GM23248 (cell line): ENCODE data around the gene ARHGEF11.

ENCODE experiments used
- EZH2 ChIP-seq: fragments of 200-600 bp; sonication (generic); IDR thresholded peaks from 2 replicates; pipeline ENCODE4 v1.6.1; 2018; ENCODE audit warnings: antibody characterized with exemption, mild to moderate bottlenecking; ENCODE audit not compliant: insufficient read depth, poor library complexity, severe bottlenecking
- EZH2phosphoT487 ChIP-seq: fragments of 200-600 bp; sonication (generic); IDR thresholded peaks from 2 replicates; pipeline ENCODE4 v1.6.1; 2018; ENCODE audit warnings: antibody characterized with exemption, moderate library complexity, mild to moderate bottlenecking, low read depth; ENCODE audit not compliant: insufficient read depth

DNA sequence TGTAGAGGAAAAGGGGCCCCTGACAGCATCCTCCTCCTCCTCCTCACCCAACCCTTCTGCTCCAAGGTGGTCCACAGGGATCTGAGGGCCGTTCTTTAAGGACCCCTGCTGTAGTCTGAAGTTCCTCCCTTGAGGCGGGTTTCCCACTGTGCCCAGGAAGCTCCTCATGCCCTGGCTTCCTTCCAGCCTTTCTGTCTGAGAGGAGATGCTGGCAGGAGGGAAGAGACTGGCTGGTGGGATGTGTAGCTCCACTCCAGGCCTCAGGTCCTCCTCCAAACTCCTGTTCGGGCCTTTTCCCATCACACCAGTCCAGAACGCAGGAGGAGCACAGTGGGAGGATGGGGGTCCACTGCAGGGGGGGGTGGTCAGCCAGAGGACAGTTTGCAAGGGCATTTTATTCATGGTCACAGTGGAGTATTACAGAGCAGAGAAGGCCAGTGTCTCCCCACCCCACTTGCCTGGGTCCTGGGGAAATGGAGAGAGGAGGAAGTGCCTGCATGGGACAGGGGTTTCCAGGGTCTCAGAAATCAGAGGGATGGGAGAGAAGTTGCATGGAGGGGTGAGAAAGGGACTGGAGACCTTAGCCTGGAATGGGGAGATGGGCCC is 46.2 kb upstream of the ARHGEF11 start:
- no peak for TF ChIP-seq EZH2
- no peak for TF ChIP-seq EZH2phosphoT487
